ENCODE data around the gene LAMB4.

DNA sequence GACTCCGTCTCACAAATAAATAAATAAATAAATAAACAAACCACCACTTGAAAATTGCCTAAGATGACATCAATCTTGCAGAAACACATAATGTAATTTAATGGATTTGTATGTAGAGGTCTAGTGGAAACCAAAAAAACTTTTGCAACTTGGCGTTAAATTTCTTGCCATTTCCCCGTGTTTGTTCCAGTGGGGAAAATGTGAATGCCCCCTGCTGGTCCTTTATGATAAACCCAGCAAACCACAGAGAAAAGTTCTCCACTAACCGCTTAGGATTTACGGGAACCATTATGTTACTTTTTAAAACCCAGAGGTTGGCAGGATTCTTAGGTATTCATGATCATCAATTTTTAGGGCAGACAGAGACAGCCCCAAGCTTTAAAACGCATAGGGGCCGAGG lies 32.5 kb downstream of the LAMB4 start:
- TF ChIP-seq, protein P1, sequence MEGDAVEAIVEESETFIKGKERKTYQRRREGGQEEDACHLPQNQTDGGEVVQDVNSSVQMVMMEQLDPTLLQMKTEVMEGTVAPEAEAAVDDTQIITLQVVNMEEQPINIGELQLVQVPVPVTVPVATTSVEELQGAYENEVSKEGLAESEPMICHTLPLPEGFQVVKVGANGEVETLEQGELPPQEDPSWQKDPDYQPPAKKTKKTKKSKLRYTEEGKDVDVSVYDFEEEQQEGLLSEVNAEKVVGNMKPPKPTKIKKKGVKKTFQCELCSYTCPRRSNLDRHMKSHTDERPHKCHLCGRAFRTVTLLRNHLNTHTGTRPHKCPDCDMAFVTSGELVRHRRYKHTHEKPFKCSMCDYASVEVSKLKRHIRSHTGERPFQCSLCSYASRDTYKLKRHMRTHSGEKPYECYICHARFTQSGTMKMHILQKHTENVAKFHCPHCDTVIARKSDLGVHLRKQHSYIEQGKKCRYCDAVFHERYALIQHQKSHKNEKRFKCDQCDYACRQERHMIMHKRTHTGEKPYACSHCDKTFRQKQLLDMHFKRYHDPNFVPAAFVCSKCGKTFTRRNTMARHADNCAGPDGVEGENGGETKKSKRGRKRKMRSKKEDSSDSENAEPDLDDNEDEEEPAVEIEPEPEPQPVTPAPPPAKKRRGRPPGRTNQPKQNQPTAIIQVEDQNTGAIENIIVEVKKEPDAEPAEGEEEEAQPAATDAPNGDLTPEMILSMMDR (conservative IDR thresholded peaks at IDR 0.05; ENCODE audit: low read length): peak; percentile 73
- TF ChIP-seq EZH2phosphoT487 (IDR thresholded peaks at IDR 0.05; ENCODE audit: borderline replicate concordance, low read depth, low read length): no peak

Data from OCI-LY7 (cell line).